ENCODE data around the gene PPP1R12C.

GRCh38 chr19:55075371-55075998 is 42.0 kb downstream of the PPP1R12C start, which contains the start of gene EPS8L1:
- TF ChIP-seq EZH2 (IDR thresholded peaks at IDR 0.05; ENCODE audit: insufficient read depth, poor library complexity, severe bottlenecking), result no peak
- no peak for TF ChIP-seq EZH2phosphoT487 (IDR thresholded peaks at IDR 0.05; ENCODE audit: insufficient read depth, low read depth)

All from GM23248 (cell line).